NOMO-1 treated with DMSO at 0.1 percent for 48 hours (cell line): ENCODE measurements around the gene MRPL44.
A peak's percentile ranks its signal among the peaks of the same experiment; 100 is the strongest.
"Not testable (repeated sequence)": the region's sequence is repeated elsewhere in the genome, so short reads cannot be mapped to it uniquely, and the experiment has no call there.

Source experiments
- DNase-seq: peaks from one replicate; lab custom pipeline; 2025; ENCODE audit not compliant: unreplicated experiment; lab: John Stamatoyannopoulos, UW

The MRPL44 gene

DNA sequence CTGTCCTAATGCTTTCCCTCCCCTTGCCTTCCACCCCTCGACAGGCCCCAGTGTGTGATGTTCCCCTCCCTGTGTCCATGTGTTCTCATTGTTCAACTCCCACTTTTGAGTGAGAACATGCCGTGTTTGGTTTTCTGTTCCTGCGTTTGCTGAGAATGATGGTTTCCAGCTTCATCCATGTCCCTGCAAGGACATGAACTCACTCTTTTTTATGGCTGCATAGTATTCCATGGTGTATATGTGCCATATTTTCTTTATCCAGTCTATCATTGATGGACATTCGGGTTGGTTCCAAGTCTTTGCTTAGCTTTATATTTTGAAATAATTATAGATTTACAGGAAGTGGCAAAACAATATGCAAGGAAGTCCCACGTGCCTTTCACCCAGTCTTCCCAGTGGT, 43.4 kb downstream of the MRPL44 start:
- DNase-seq = not testable (repeated sequence)

DNA sequence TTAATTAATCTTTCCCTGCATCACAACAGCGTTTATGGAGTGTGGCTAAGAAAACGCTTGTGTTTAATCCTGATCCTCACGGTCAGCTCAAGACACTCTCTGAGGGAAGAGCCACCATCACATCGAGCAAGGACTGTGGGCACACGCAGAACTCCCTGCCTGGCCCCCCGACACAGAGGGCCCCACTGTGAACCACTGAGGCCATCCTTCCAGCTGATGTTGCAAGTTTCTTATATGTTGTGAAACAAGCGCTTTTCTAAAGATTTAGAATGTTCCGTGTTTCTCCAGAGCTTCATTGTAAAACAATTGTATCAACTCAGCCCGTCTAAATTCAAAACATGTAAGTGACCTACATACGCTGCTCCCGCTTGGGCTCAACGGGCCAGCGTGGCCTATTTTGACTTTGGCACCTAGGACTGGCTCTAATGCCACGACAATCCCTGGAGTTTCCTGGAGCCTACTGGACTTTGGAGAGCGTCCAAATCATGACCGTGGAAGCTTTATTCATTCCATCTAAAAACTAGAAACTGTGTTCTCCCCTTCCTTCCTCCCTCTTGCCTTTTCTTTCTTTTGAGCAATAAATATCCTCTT, 46.9 kb downstream of the MRPL44 start:
- DNase-seq = peak; percentile 67

DNA sequence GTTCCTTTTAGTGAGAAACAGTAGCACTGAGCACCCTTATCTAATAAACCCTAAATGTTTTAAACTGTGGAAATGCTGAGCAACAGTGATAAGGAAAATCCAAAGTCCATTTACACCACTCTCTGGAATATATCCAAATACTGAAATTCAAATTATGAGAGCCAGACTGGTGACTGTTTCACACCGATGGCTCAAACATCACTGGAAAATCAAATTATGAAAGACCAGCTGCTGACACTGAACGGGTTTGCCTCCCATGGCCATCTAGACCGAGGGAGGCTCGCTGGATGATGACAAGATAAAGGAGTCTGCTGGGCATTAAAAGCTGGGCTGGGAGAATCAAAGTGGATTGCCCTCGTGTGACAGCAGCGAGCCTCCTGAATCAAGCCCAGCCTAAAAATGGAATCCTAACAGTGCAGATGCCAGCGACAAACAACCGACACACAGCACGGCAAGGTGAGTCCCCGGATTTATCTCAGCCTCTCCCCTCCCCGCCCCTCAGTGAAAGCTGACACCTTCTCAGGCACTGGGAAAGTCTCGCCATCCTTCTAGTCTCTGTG, 51.5 kb downstream of the MRPL44 start:
- no peak for DNase-seq

DNA sequence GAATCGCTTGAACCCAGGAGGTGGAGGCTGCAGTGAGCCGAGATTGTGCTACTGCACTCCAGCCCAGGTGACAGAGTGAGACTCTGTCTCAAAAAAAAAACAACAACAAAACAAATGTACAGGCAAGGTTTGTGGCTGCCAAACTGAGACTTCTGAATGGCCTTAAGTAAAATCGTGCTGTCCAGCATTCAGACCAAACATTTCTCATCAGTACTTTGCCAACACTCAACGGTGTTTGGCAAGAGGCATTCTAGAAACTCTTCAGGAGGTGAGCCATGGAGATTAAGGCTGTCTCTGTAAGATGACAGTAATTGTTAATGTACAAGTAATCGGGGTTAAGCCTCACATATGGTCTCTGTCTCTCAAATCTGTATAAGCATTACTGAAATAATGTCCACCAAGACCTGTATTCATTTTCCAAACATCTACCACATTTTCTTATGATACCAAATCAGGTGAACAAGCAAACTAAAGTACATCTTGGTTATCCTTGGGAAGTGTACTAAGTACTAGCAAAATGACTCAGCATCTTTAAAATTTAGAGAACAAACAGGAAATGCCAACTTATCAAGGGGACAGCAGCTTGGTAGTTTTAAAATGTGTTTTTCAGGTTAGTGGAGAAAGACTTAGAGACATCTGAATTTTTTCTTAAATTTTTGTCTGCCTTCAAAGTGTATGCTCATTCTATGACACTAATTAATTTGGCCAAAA, 52.5 kb downstream of the MRPL44 start:
- peak; percentile 20 for DNase-seq

DNA sequence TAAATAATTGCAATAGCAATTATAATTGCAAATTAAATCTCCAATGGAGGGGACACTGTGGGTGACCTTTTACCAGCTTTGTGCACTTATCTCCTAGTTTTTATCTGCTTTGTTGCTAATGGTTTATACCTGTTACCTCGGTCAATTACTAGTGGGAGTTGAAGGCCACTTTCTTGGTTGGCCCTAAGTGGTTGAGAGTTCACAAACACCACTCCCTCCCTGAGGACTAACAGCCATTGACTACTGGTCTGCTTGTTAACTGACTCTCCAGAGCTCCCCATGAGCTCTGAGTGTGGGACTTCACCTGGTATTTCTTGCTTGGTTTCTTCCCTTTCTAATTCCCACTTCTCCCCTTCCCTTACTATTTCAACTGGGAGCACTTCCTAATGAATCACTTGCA, 54.6 kb downstream of the MRPL44 start:
- DNase-seq = no peak

DNA sequence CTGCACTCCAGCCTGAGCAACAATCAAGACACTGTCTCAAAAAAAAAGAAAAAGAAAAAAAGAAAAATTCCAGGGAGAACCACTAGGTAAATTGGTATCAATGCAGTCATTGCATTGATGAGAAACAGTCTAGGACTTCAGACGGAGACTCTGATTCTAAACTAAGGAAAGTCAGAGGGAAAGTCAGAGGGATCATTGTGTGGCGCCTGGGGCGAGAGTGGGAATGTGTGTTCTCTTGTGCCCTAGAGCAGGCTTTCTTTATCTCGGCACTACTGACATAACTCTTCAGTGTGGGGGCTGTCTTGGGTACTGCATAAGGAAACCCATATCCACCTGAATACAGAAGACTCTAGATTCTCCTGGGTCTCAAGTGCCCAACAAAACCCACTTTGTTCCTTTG, 57.1 kb downstream of the MRPL44 start:
- no peak for DNase-seq

DNA sequence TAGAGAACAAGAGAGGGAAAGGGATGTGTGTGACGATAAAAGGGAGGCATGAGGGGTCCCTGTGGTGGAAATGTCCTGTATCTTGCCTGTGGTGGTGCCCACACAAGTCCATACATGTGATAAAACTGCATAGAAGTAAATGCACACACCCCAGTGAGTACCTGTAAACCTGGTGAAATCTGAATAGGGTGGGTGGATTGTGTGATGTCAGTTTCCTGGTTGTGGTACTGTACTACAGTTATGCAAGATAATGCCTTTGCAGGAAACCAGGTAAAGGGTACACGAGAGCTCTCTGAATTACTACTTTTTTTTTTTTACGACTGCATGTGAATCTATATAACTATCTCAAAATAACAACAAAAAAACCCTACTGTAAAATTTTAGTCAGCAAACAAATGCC, 59.7 kb downstream of the MRPL44 start:
- no peak for DNase-seq
